B cell (primary cell): Measurements from ENCODE around the gene PDK1.

Source experiments
- CTCF ChIP-seq: fragments of 200-600 bp; IDR thresholded peaks from one replicate; pipeline ENCODE4 v1.8.0; 2022; ENCODE audit warnings: antibody characterized with exemption, mild to moderate bottlenecking
- EZH2 ChIP-seq: IDR thresholded peaks from 2 replicates; pipeline ENCODE4 v1.6.1; 2012; ENCODE audit warnings: borderline replicate concordance, low read depth, mild to moderate bottlenecking, moderate library complexity, low read length; ENCODE audit not compliant: insufficient read depth, poor library complexity, severe bottlenecking

GRCh38 chr2:172655091-172655837 is 99.4 kb downstream of the PDK1 start:
- no peak for TF ChIP-seq CTCF
- TF ChIP-seq EZH2 = no peak
